Measurements from ENCODE around the gene THSD4.

DNA sequence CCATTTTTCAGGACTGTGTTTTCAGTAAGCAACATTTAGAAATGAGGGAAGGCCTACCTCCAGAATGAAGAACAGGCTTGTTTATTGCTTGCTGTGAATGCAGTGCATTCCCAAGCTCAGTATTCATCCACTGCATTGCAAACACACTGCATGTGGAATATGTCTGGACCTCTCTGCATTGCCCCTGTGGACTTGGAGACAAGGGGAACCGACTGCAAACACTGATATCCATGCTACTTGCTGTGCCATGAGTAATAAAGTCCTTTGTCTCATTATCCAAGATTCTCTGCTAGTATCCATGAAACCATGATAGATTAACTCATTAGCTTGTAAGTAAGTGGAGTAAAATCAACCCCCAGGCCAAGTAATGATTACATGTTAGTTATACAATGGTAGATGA is 393.9 kb downstream of the THSD4 start:
- no peak for TF ChIP-seq POLR2A (IDR thresholded peaks at IDR 0.05)
- TF ChIP-seq, protein P1, sequence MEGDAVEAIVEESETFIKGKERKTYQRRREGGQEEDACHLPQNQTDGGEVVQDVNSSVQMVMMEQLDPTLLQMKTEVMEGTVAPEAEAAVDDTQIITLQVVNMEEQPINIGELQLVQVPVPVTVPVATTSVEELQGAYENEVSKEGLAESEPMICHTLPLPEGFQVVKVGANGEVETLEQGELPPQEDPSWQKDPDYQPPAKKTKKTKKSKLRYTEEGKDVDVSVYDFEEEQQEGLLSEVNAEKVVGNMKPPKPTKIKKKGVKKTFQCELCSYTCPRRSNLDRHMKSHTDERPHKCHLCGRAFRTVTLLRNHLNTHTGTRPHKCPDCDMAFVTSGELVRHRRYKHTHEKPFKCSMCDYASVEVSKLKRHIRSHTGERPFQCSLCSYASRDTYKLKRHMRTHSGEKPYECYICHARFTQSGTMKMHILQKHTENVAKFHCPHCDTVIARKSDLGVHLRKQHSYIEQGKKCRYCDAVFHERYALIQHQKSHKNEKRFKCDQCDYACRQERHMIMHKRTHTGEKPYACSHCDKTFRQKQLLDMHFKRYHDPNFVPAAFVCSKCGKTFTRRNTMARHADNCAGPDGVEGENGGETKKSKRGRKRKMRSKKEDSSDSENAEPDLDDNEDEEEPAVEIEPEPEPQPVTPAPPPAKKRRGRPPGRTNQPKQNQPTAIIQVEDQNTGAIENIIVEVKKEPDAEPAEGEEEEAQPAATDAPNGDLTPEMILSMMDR (IDR thresholded peaks at IDR 0.05): no peak
